ENCODE results near the gene DTNB. TPM values are rescaled to one million over a fixed set of nuclear protein-coding genes. Genes with fewer than 3 reads are reported as not detected.

The DTNB gene
- total and polyA plus RNA-seq, 2 donors (not counting 3 experiments of a cell fraction or from before 2014, with no cell fraction given), result 11.5 to 17.0 TPM

DNA sequence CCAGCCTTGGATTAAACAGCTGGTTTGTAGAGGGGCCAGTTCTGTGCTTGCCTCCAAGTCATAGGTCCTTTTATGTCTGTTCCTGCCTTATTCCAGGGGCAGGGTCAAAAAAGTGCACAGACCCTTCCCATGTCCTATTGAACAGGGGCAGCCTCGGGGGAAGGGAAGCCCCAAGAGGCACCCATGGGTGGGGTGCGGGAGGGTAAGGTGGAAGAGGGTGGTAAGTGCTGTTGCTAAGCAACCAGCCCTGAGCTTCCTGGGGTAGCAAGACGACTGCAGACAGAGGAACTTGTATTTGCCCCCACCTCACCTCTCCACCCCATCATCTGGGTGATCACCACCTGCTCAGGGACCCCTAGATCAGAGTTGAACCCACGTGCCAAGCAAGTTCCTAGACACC, 339.4 kb downstream of the DTNB start:
- intact Hi-C loops (cut with micrococcal nuclease), result no loop called here
- FAIRE-seq (no peak), DNase-seq (ENCODE audit: low read depth, low spot score) (no peak)
- Histone ChIP-seq H3K79me2 (ENCODE audit: control insufficient read depth, insufficient read depth, low read length) (no peaks in the 10 kb centered on the region), H3K9ac (replicated peaks; ENCODE audit: extremely low read depth, insufficient read depth, low read length) (no peak overlapping the region), H3K27ac (ENCODE audit: insufficient read depth, low read depth, low read length) (no peak overlapping the region), H3K27me3 (ENCODE audit: control insufficient read depth in 2 of 2, insufficient read depth in 2 of 2, low read length in 2 of 2) (no peaks in the 10 kb centered on the region), H3K4me1 (ENCODE audit: control insufficient read depth, extremely low read depth, insufficient read depth, low read length) (no peaks in the 10 kb centered on the region), H3K36me3 (ENCODE audit: control insufficient read depth in 2 of 2, extremely low read depth in 1 of 2, insufficient read depth in 2 of 2, low read length in 2 of 2) (no peaks in the 10 kb centered on the region), H3K9me1 (replicated peaks; ENCODE audit: control insufficient read depth, extremely low read depth, insufficient read depth, low read length) (no peaks in the 10 kb centered on the region), H4K20me1 (replicated peaks; ENCODE audit: control insufficient read depth, extremely low read depth, insufficient read depth, low read length) (no peaks in the 10 kb centered on the region), H3K9me3 (replicated peaks; ENCODE audit: control insufficient read depth, insufficient read depth, low read length) (no peaks in the 10 kb centered on the region), H3K4me3 (replicated peaks in 1 of 3; ENCODE audit: insufficient read depth in 1 of 3, low read depth in 1 of 3, low read length in 3 of 3) (no peak overlapping the region), H2AFZ (ENCODE audit: low read depth, low read length) (no peak overlapping the region), H3K4me2 (ENCODE audit: insufficient read depth, low read length) (no peak overlapping the region)
- BruUV-seq (replicated peaks), result no TSS peak
- dilution Hi-C loops (cut with MboI; ENCODE audit: extremely low pct_ligation_motif_present, low sequenced_read_pairs), result no loop called here
- TF ChIP-seq JUN (IDR thresholded peaks at IDR 0.05; ENCODE audit: borderline replicate concordance, insufficient read depth, insufficient read length, low read depth) (no peak), MYC (IDR thresholded peaks at IDR 0.05; ENCODE audit: low read depth, low read length) (no peak), EZH2 (IDR thresholded peaks at IDR 0.05; ENCODE audit: borderline replicate concordance, low read depth, low read length, severe bottlenecking) (no peak), FOS (IDR thresholded peaks at IDR 0.05; ENCODE audit: borderline replicate concordance, insufficient read depth, low read length) (no peak), CTCF (IDR thresholded peaks at IDR 0.05; ENCODE audit: extremely low read depth in 1 of 2, insufficient read depth in 1 of 2, low read depth in 1 of 2, low read length in 2 of 2) (no peak), GATA2 (IDR thresholded peaks at IDR 0.05; ENCODE audit: insufficient read depth, insufficient read length, low read depth, low read length) (no peak), POLR2AphosphoS5 (IDR thresholded peaks at IDR 0.05; ENCODE audit: insufficient read depth, low read depth, low read length) (no peak), POLR2A (IDR thresholded peaks at IDR 0.05; ENCODE audit: low read depth, low read length) (no peak)
- TF ChIP-seq, protein P1, sequence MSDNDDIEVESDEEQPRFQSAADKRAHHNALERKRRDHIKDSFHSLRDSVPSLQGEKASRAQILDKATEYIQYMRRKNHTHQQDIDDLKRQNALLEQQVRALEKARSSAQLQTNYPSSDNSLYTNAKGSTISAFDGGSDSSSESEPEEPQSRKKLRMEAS (IDR thresholded peaks at IDR 0.05; ENCODE audit: insufficient read depth, insufficient read length), result no peak
- ChIA-PET POLR2A (no interaction called here), CTCF (no interaction called here)
